AG09319 (cell line): ENCODE results near the gene PHF20.

Experiments used
- DNase-seq: peaks from one replicate; pipeline ENCODE4 v3.0.0-alpha.2; 2010; ENCODE audit warnings: low read depth; ENCODE audit errors: extremely low read depth
- CTCF ChIP-seq: IDR thresholded peaks from 2 replicates; pipeline ENCODE4 v1.5.1; 2011; ENCODE audit warnings: low read depth, mild to moderate bottlenecking, inconsistent platforms, low read length, moderate library complexity

PHF20 gene

GRCh38 chr20:35828434-35828833 is 56.6 kb downstream of the PHF20 start:
- DNase-seq = no peak
- no peak for TF ChIP-seq CTCF

- DNase-seq = no peak
- no peak for TF ChIP-seq CTCF
Observed at GRCh38 chr20:35828916-35829315, 57.1 kb downstream of the PHF20 start.

DNA sequence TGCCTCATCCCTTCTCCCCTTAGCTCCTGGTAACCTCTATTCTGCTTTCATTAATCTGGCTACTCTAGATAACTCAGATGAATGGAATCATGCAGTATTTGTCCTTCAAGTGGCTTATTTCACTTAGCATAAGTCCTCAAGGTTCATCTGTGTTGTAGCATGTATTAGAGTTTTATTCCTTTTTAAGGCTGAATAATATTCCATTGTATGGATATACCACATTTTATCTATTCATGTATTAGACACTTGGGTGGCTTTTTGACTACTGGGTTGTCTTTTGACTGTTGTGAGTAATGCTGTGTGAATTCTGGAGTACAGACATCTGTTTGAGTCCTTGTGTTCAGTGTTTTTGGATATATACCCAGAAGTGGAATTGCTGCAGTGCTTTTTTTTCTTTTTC is 58.4 kb downstream of the PHF20 start:
- no peak for DNase-seq
- no peak for TF ChIP-seq CTCF

DNA sequence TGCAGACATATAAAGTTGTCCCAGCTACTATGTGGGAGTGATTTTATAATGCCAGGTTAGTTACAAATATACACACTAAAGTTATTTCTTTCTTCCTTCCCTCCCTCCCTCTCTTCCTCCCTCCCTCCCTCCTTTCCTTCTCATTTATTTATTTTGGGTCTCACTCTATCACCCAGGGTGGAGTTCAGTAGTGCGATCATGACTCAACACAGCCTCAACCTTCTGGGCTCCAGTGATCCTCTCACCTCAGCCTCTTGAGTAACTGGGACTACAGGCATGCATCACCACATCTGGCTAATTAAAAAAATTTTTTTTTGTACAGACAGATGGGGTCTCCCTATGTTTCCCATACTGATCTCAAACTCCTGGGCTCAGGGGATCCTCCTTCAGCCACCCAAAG is 59.2 kb downstream of the PHF20 start:
- TF ChIP-seq CTCF = no peak
- DNase-seq = no peak

GRCh38 chr20:35831971-35832370 is 60.2 kb downstream of the PHF20 start:
- no peak for TF ChIP-seq CTCF
- no peak for DNase-seq

- TF ChIP-seq CTCF = no peak
- DNase-seq = no peak
Observed at GRCh38 chr20:35833241-35833640, 61.4 kb downstream of the PHF20 start.

DNA sequence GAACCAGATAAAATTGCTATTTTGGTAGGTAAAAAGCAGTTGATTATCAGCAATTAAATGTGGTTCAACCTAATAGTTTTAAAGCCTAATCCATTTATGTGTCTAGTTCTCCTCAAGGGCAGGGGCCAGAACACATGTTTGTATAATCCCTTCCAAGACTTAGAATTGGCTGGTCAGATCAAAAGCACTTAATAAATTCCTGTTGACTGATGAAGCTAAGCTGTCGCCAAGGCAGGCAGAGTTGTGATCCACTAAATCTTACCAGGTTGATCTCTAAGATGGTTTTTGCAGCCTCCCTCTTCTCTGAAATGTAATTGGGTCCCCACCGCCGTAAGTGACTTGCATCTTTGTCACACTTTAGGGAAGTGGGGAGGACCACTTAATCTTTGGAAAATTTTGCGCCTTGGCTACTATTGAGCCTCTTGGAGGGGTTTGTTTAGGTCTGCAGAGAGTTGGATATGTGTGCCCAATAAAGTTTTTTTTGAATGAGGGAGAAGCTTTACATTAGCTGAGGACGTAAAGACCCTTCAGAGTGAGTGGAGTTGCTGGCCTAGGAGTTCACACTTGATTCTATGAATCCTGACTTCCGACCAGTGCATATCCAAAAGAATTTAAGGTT is 65.9 kb downstream of the PHF20 start:
- no peak for DNase-seq
- TF ChIP-seq CTCF = no peak
